Hepatocyte (in vitro differentiated cells): ENCODE measurements around the gene SSBP2. TPM values are rescaled to one million over a fixed set of nuclear protein-coding genes. Genes with fewer than 3 reads are reported as not detected.

ENCODE experiments used
- DNase-seq: peaks from one replicate; pipeline ENCODE4 v3.0.0-alpha.2; 2016; ENCODE audit warnings: low spot score
- H2AFZ ChIP-seq: fragments of 200-600 bp; sonication (generic); 2 replicates; pipeline ENCODE4 v1.6.0; 2016; ENCODE audit warnings: antibody characterized with exemption, mild to moderate bottlenecking
- H3K27ac ChIP-seq: fragments of 200-600 bp; sonication (generic); 2 replicates; pipeline ENCODE4 v1.5.1; 2016; ENCODE audit warnings: mild to moderate bottlenecking
- H3K27me3 ChIP-seq: fragments of 200-600 bp; sonication (generic); 2 replicates; pipeline ENCODE4 v1.6.1; 2016
- H3K36me3 ChIP-seq: fragments of 200-600 bp; sonication (generic); replicated peaks from 2 replicates; pipeline ENCODE4 v1.5.1; 2016; ENCODE audit warnings: low read depth; ENCODE audit not compliant: insufficient read depth
- H3K4me1 ChIP-seq: fragments of 200-600 bp; sonication (generic); 2 replicates; pipeline ENCODE4 v1.5.1; 2016; ENCODE audit warnings: mild to moderate bottlenecking, moderate library complexity; ENCODE audit not compliant: insufficient read depth
- H3K4me2 ChIP-seq: fragments of 200-600 bp; sonication (generic); 2 replicates; pipeline ENCODE4 v1.6.0; 2016
- H3K4me3 ChIP-seq: fragments of 200-600 bp; sonication (generic); 2 replicates; pipeline ENCODE4 v1.5.1; 2016; ENCODE audit warnings: mild to moderate bottlenecking
- H3K79me2 ChIP-seq: fragments of 200-600 bp; sonication (generic); 2 replicates; pipeline ENCODE4 v1.6.0; 2017; ENCODE audit warnings: mild to moderate bottlenecking
- H3K9me2 ChIP-seq: fragments of 200-600 bp; sonication (generic); replicated peaks from 2 replicates; pipeline ENCODE4 v1.6.0; 2017; ENCODE audit warnings: mild to moderate bottlenecking; ENCODE audit not compliant: insufficient read depth
- H3K9me3 ChIP-seq: fragments of 200-600 bp; sonication (generic); 2 replicates; pipeline ENCODE4 v1.5.1; 2016; ENCODE audit warnings: low read depth, mild to moderate bottlenecking
- H4K20me1 ChIP-seq: fragments of 200-600 bp; sonication (generic); 2 replicates; pipeline ENCODE4 v1.6.0; 2016; ENCODE audit warnings: mild to moderate bottlenecking; ENCODE audit not compliant: insufficient read depth, poor library complexity, severe bottlenecking
- CTCF ChIP-seq: fragments of 200-600 bp; sonication (generic); IDR thresholded peaks from 2 replicates; pipeline ENCODE4 v1.5.1; 2016; ENCODE audit warnings: antibody characterized with exemption, mild to moderate bottlenecking; ENCODE audit not compliant: poor library complexity
- EZH2 ChIP-seq: fragments of 200-600 bp; sonication (generic); IDR thresholded peaks from 2 replicates; pipeline ENCODE4 v1.6.1; 2016; ENCODE audit warnings: antibody characterized with exemption, mild to moderate bottlenecking, borderline replicate concordance
- EZH2phosphoT487 ChIP-seq: fragments of 200-600 bp; sonication (generic); IDR thresholded peaks from one replicate; pipeline ENCODE4 v1.6.1; 2018; ENCODE audit warnings: antibody characterized with exemption, mild to moderate bottlenecking, low read depth, moderate library complexity; ENCODE audit not compliant: unreplicated experiment, severe bottlenecking
- WGBS: methylation state at CpG from one replicate; pipeline ENCODE4 v1.1.6; 2016; ENCODE audit warnings: low lambda C conversion rate; ENCODE audit errors: missing lambda C conversion rate; 5-methylcytosine and 5-hydroxymethylcytosine counted together
- polyA plus RNA-seq: library from polyadenylated mRNA; unstranded; fragments of >200 nt; fragmentation: Nextera tagmentation; extraction: Ambion mirVana; gene quantifications from 2 replicates; pipeline ENCODE4 v1.2.1, GENCODE V29; 2016
- total RNA-seq: library from RNA; depleted of rRNA; stranded (reverse); fragments of >200 nt; gene quantifications from 2 replicates; pipeline ENCODE4 v1.2.3, GENCODE V29; 2014

Gene SSBP2
- total and polyA plus RNA-seq, 2 experiments from 2014 or later, result 23.7 to 48.2 TPM

- WGBS, result 76% methylated on average over 2 of the region's 2 CpGs
- TF ChIP-seq EZH2 (no peak), EZH2phosphoT487 (no peak), CTCF (no peak)
Measured at GRCh38 chr5:81450940-81451339, 300.0 kb downstream of the SSBP2 start.

GRCh38 chr5:81435023-81435422 is 315.9 kb downstream of the SSBP2 start:
- Histone ChIP-seq H4K20me1 (no peaks in the 10 kb centered on the region), H3K27me3 (no peaks in the 10 kb centered on the region), H3K4me2 (no peak overlapping the region), H2AFZ (no peak overlapping the region), H3K4me3 (no peak overlapping the region), H3K4me1 (no peaks in the 10 kb centered on the region), H3K79me2 (no peaks in the 10 kb centered on the region), H3K9me2 (no peaks in the 10 kb centered on the region), H3K27ac (no peak overlapping the region), H3K9me3 (no peaks in the 10 kb centered on the region), H3K36me3 (no peaks in the 10 kb centered on the region)
- WGBS, result 54% methylated on average over 6 of the region's 6 CpGs
- TF ChIP-seq CTCF (no peak), EZH2phosphoT487 (no peak), EZH2 (no peak)
- no peak for DNase-seq

More at GRCh38 chr5:81450940-81451339, 300.0 kb downstream of the SSBP2 start:
- Histone ChIP-seq H3K27me3 (no peaks in the 10 kb centered on the region), H3K36me3 (no peaks in the 10 kb centered on the region), H4K20me1 (no peaks in the 10 kb centered on the region), H3K4me1 (no peaks in the 10 kb centered on the region), H2AFZ (no peak overlapping the region), H3K79me2 (no peaks in the 10 kb centered on the region), H3K27ac (no peak overlapping the region), H3K9me3 (no peaks in the 10 kb centered on the region), H3K4me3 (no peak overlapping the region), H3K4me2 (no peak overlapping the region), H3K9me2 (no peaks in the 10 kb centered on the region)
- no peak for DNase-seq

- Histone ChIP-seq H2AFZ (no peak overlapping the region), H3K4me2 (no peak overlapping the region), H3K4me3 (no peak overlapping the region), H3K27ac (no peak overlapping the region), H3K79me2 (no peaks in the 10 kb centered on the region), H3K9me3 (no peaks in the 10 kb centered on the region), H3K36me3 (no peaks in the 10 kb centered on the region), H3K9me2 (no peaks in the 10 kb centered on the region), H3K4me1 (peaks cover 14% of the 10 kb centered on the region), H3K27me3 (no peaks in the 10 kb centered on the region), H4K20me1 (no peaks in the 10 kb centered on the region)
- no peak for TF ChIP-seq EZH2phosphoT487
- no peak for TF ChIP-seq EZH2
- no peak for TF ChIP-seq CTCF
- DNase-seq, result no peak
Measured at GRCh38 chr5:81429985-81430384, 320.9 kb downstream of the SSBP2 start.

- no peak overlapping the region for H3K4me3 ChIP-seq
- peaks cover 14% of the 10 kb centered on the region for H3K4me1 ChIP-seq
- no peak overlapping the region for H2AFZ ChIP-seq
- H3K27ac ChIP-seq, result no peak overlapping the region
- H3K79me2 ChIP-seq, result no peaks in the 10 kb centered on the region
- no peaks in the 10 kb centered on the region for H3K9me3 ChIP-seq
- H3K27me3 ChIP-seq, result no peaks in the 10 kb centered on the region
- TF ChIP-seq CTCF, result no peak
- no peak for TF ChIP-seq EZH2
- no peak for TF ChIP-seq EZH2phosphoT487
- H3K4me2 ChIP-seq, result no peak overlapping the region
- DNase-seq, result no peak
- 67% methylated on average over 3 of the region's 3 CpGs for WGBS
- H4K20me1 ChIP-seq, result no peaks in the 10 kb centered on the region
- H3K36me3 ChIP-seq, result no peaks in the 10 kb centered on the region
- H3K9me2 ChIP-seq, result no peaks in the 10 kb centered on the region
Measured at GRCh38 chr5:81429363-81429762, 321.5 kb downstream of the SSBP2 start.
